Coronary artery (tissue), 2 donors: ENCODE measurements around the gene SNX24.
"Not testable (repeated sequence)": the region's sequence is repeated elsewhere in the genome, so short reads cannot be mapped to it uniquely, and the experiment has no call there.

Source experiments
- DNase-seq: peaks from one replicate; pipeline ENCODE4 v3.0.0-alpha.2; 2017; ENCODE audit warnings: low spot score
- H3K27ac ChIP-seq, 2 donors: fragments of 200-600 bp; sonication (generic); one replicate each; pipeline ENCODE4 v1.5.1; 2016 to 2019
- H3K4me3 ChIP-seq: fragments of 200-600 bp; sonication (generic); 2 replicates; pipeline ENCODE4 v1.5.1; 2016; ENCODE audit warnings: mild to moderate bottlenecking, moderate library complexity
- CTCF ChIP-seq: fragments of 200-600 bp; sonication (generic); IDR thresholded peaks from one replicate; pipeline ENCODE4 v1.5.1; 2019; ENCODE audit warnings: antibody characterized with exemption

The SNX24 gene

GRCh38 chr5:122957457-122957856 is 112.0 kb downstream of the SNX24 start:
- H3K4me3 ChIP-seq, result no peak overlapping the region
- DNase-seq, result no peak
- no peak overlapping the region for H3K27ac ChIP-seq

GRCh38 chr5:122959740-122960445 is 114.5 kb downstream of the SNX24 start:
- TF ChIP-seq CTCF, result no peak
- Histone ChIP-seq H3K4me3 (no peak overlapping the region), H3K27ac (no peak overlapping the region)
- DNase-seq, result no peak

More at GRCh38 chr5:122957457-122957856, 112.0 kb downstream of the SNX24 start:
- TF ChIP-seq CTCF, result no peak

GRCh38 chr5:122963305-122963704 is 117.9 kb downstream of the SNX24 start:
- no peak for TF ChIP-seq CTCF
- H3K4me3 ChIP-seq, result no peak overlapping the region
- DNase-seq, result no peak
- no peak overlapping the region for H3K27ac ChIP-seq

- no peak overlapping the region for H3K27ac ChIP-seq
- no peak for TF ChIP-seq CTCF
- no peak overlapping the region for H3K4me3 ChIP-seq
- no peak for DNase-seq
Observed at GRCh38 chr5:122965111-122965510, 119.7 kb downstream of the SNX24 start.

GRCh38 chr5:122967085-122967484 is 121.7 kb downstream of the SNX24 start:
- TF ChIP-seq CTCF, result no peak
- no peak for DNase-seq
- Histone ChIP-seq H3K4me3 (no peak overlapping the region), H3K27ac (no peak overlapping the region)

GRCh38 chr5:122967625-122968024 is 122.2 kb downstream of the SNX24 start:
- TF ChIP-seq CTCF, result no peak
- no peak for DNase-seq
- no peak overlapping the region for H3K27ac ChIP-seq
- no peak overlapping the region for H3K4me3 ChIP-seq

- not testable (repeated sequence) for H3K27ac ChIP-seq, DNase-seq, H3K4me3 ChIP-seq
Observed at GRCh38 chr5:122968056-122968455, 122.6 kb downstream of the SNX24 start.
